ENCODE data around the gene GTF3C1. TPM values are rescaled to one million over a fixed set of nuclear protein-coding genes. Genes with fewer than 3 reads are reported as not detected.

GTF3C1 gene
- total RNA-seq, 3 donors from 2014 or later = 56.6 to 68.1 (median 58.9) TPM

- no peak for DNase-seq
Observed at GRCh38 chr16:27517664-27518063, 32.0 kb downstream of the GTF3C1 start.

GRCh38 chr16:27516365-27516764 is 33.3 kb downstream of the GTF3C1 start:
- H3K9me3 Mint-ChIP-seq = no peaks in the 10 kb centered on the region
- ATAC-seq = no peak
- H3K4me3 Mint-ChIP-seq = no peak overlapping the region
- no peaks in the 10 kb centered on the region for H3K4me1 Mint-ChIP-seq (ENCODE audit: low read depth)
- no peaks in the 10 kb centered on the region for H3K27me3 Mint-ChIP-seq (ENCODE audit: low read depth)
- peaks cover 37% of the 10 kb centered on the region for H3K36me3 Mint-ChIP-seq (ENCODE audit: insufficient read depth)
- DNase-seq = no peak

More at GRCh38 chr16:27517664-27518063, 32.0 kb downstream of the GTF3C1 start:
- no peaks in the 10 kb centered on the region for H3K27me3 Mint-ChIP-seq (ENCODE audit: low read depth)
- no peak for ATAC-seq
- no peaks in the 10 kb centered on the region for H3K4me1 Mint-ChIP-seq (ENCODE audit: low read depth)
- H3K36me3 Mint-ChIP-seq (ENCODE audit: insufficient read depth) = peaks cover 36% of the 10 kb centered on the region
- H3K9me3 Mint-ChIP-seq = no peaks in the 10 kb centered on the region
- H3K4me3 Mint-ChIP-seq = no peak overlapping the region

GRCh38 chr16:27515874-27516353 is 33.8 kb downstream of the GTF3C1 start:
- Mint-ChIP-seq H3K9me3 (no peaks in the 10 kb centered on the region), H3K36me3 (ENCODE audit: insufficient read depth) (peaks cover 42% of the 10 kb centered on the region), H3K27me3 (ENCODE audit: low read depth) (no peaks in the 10 kb centered on the region), H3K4me1 (ENCODE audit: low read depth) (no peaks in the 10 kb centered on the region), H3K4me3 (no peak overlapping the region)
- peak in 1 of 2 donors; percentile 57 for ATAC-seq
- DNase-seq = no peak

- ATAC-seq = no peak
- Mint-ChIP-seq H3K9me3 (no peaks in the 10 kb centered on the region), H3K4me1 (ENCODE audit: low read depth) (no peaks in the 10 kb centered on the region), H3K27me3 (ENCODE audit: low read depth) (no peaks in the 10 kb centered on the region), H3K36me3 (ENCODE audit: insufficient read depth) (peaks cover 43% of the 10 kb centered on the region), H3K4me3 (no peak overlapping the region)
- no peak for DNase-seq
Observed at GRCh38 chr16:27514806-27515205, 34.9 kb downstream of the GTF3C1 start.

- Mint-ChIP-seq H3K4me1 (ENCODE audit: low read depth) (no peaks in the 10 kb centered on the region), H3K9me3 (no peaks in the 10 kb centered on the region), H3K4me3 (no peak overlapping the region), H3K27me3 (ENCODE audit: low read depth) (no peaks in the 10 kb centered on the region), H3K36me3 (ENCODE audit: insufficient read depth) (peaks cover 42% of the 10 kb centered on the region)
- ATAC-seq = no peak
- DNase-seq = no peak
Observed at GRCh38 chr16:27511657-27512448, 37.9 kb downstream of the GTF3C1 start.

GRCh38 chr16:27508476-27508875 is 41.2 kb downstream of the GTF3C1 start:
- DNase-seq = no peak
- Mint-ChIP-seq H3K9me3 (no peaks in the 10 kb centered on the region), H3K4me1 (ENCODE audit: low read depth) (no peaks in the 10 kb centered on the region), H3K4me3 (no peak overlapping the region), H3K36me3 (ENCODE audit: insufficient read depth) (peaks cover 50% of the 10 kb centered on the region), H3K27me3 (ENCODE audit: low read depth) (no peaks in the 10 kb centered on the region)
- ATAC-seq = no peak

GRCh38 chr16:27506771-27507170 is 42.9 kb downstream of the GTF3C1 start:
- ATAC-seq (no peak), DNase-seq (no peak)
- Mint-ChIP-seq H3K36me3 (ENCODE audit: insufficient read depth) (peaks cover 52% of the 10 kb centered on the region), H3K4me3 (no peak overlapping the region), H3K27me3 (ENCODE audit: low read depth) (no peaks in the 10 kb centered on the region), H3K9me3 (no peaks in the 10 kb centered on the region), H3K4me1 (ENCODE audit: low read depth) (no peaks in the 10 kb centered on the region)

- ATAC-seq = no peak
- no peaks in the 10 kb centered on the region for H3K4me1 Mint-ChIP-seq (ENCODE audit: low read depth)
- DNase-seq = no peak
- no peaks in the 10 kb centered on the region for H3K27me3 Mint-ChIP-seq (ENCODE audit: low read depth)
- H3K4me3 Mint-ChIP-seq = no peak overlapping the region
- H3K9me3 Mint-ChIP-seq = no peaks in the 10 kb centered on the region
- H3K36me3 Mint-ChIP-seq (ENCODE audit: insufficient read depth) = peaks cover 54% of the 10 kb centered on the region
Observed at GRCh38 chr16:27505297-27506236, 44.1 kb downstream of the GTF3C1 start.

GRCh38 chr16:27503662-27504061 is 46.1 kb downstream of the GTF3C1 start:
- Mint-ChIP-seq H3K4me3 (no peak overlapping the region), H3K36me3 (ENCODE audit: insufficient read depth) (peaks cover 53% of the 10 kb centered on the region), H3K27me3 (ENCODE audit: low read depth) (no peaks in the 10 kb centered on the region), H3K9me3 (no peaks in the 10 kb centered on the region), H3K4me1 (ENCODE audit: low read depth) (no peaks in the 10 kb centered on the region)
- ATAC-seq (no peak), DNase-seq (no peak)

- Mint-ChIP-seq H3K9me3 (no peaks in the 10 kb centered on the region), H3K27me3 (ENCODE audit: low read depth) (no peaks in the 10 kb centered on the region), H3K36me3 (ENCODE audit: insufficient read depth) (peaks cover 53% of the 10 kb centered on the region), H3K4me3 (no peak overlapping the region), H3K4me1 (ENCODE audit: low read depth) (no peaks in the 10 kb centered on the region)
- no peak for ATAC-seq
- DNase-seq = no peak
Observed at GRCh38 chr16:27500801-27501200, 48.9 kb downstream of the GTF3C1 start.

GRCh38 chr16:27499659-27500055 is 50.1 kb downstream of the GTF3C1 start:
- DNase-seq (no peak), ATAC-seq (no peak)
- Mint-ChIP-seq H3K36me3 (ENCODE audit: insufficient read depth) (peaks cover 54% of the 10 kb centered on the region), H3K4me3 (no peak overlapping the region), H3K4me1 (ENCODE audit: low read depth) (no peaks in the 10 kb centered on the region), H3K9me3 (no peaks in the 10 kb centered on the region), H3K27me3 (ENCODE audit: low read depth) (no peaks in the 10 kb centered on the region)

- Mint-ChIP-seq H3K4me1 (ENCODE audit: low read depth) (no peaks in the 10 kb centered on the region), H3K27me3 (ENCODE audit: low read depth) (no peaks in the 10 kb centered on the region), H3K36me3 (ENCODE audit: insufficient read depth) (peaks cover 58% of the 10 kb centered on the region), H3K9me3 (no peaks in the 10 kb centered on the region), H3K4me3 (no peak overlapping the region)
- DNase-seq (no peak), ATAC-seq (no peak)
Observed at GRCh38 chr16:27498916-27499658, 50.6 kb downstream of the GTF3C1 start.

- no peaks in the 10 kb centered on the region for H3K9me3 Mint-ChIP-seq
- no peak for ATAC-seq
- H3K27me3 Mint-ChIP-seq (ENCODE audit: low read depth) = no peaks in the 10 kb centered on the region
- peaks cover 51% of the 10 kb centered on the region for H3K36me3 Mint-ChIP-seq (ENCODE audit: insufficient read depth)
- no peaks in the 10 kb centered on the region for H3K4me1 Mint-ChIP-seq (ENCODE audit: low read depth)
- DNase-seq = no peak
- no peak overlapping the region for H3K4me3 Mint-ChIP-seq
Observed at GRCh38 chr16:27498031-27498825, 51.5 kb downstream of the GTF3C1 start.
